HG02623 (cell line): ENCODE data around the gene XPNPEP1.

Experiments
- ATAC-seq: cut with Tn5 transposase; IDR thresholded peaks from one replicate; pipeline ENCODE4 v1.9.1; 2021; ENCODE audit warnings: moderate library complexity; ENCODE audit not compliant: unreplicated experiment

Gene XPNPEP1

GRCh38 chr10:109922976-109923921, at the start of gene XPNPEP1:
TSS of gene XPNPEP1 (minus strand) at chr10:109923511. CDS start at chr10:109923433, 78 bp downstream.
- peak; percentile 94 for ATAC-seq

- no peak for ATAC-seq
Observed at GRCh38 chr10:109972372-109973001, 49.2 kb upstream of the XPNPEP1 start.

- no peak for ATAC-seq
Observed at GRCh38 chr10:109971634-109972033, 48.3 kb upstream of the XPNPEP1 start.

- no peak for ATAC-seq
Observed at GRCh38 chr10:109969760-109970346, 46.5 kb upstream of the XPNPEP1 start.

- no peak for ATAC-seq
Observed at GRCh38 chr10:109968953-109969759, 45.8 kb upstream of the XPNPEP1 start.

- ATAC-seq, result no peak
Observed at GRCh38 chr10:109967739-109968088, 44.4 kb upstream of the XPNPEP1 start.

GRCh38 chr10:109966961-109967738, 43.8 kb upstream of the XPNPEP1 start:
- ATAC-seq, result no peak

- no peak for ATAC-seq
Observed at GRCh38 chr10:109964318-109964717, 41.0 kb upstream of the XPNPEP1 start.

GRCh38 chr10:109963439-109963838, 40.1 kb upstream of the XPNPEP1 start:
- no peak for ATAC-seq

- ATAC-seq, result no peak
Observed at GRCh38 chr10:109962247-109962646, 38.9 kb upstream of the XPNPEP1 start.

- ATAC-seq, result no peak
Observed at GRCh38 chr10:109961174-109962001, 38.1 kb upstream of the XPNPEP1 start.

GRCh38 chr10:109960682-109961081, 37.4 kb upstream of the XPNPEP1 start:
- ATAC-seq, result no peak

GRCh38 chr10:109959259-109960145, 36.2 kb upstream of the XPNPEP1 start:
- ATAC-seq, result no peak

- no peak for ATAC-seq
Observed at GRCh38 chr10:109958059-109958458, 34.7 kb upstream of the XPNPEP1 start.

- peak; percentile 94 for ATAC-seq
Observed at GRCh38 chr10:109957092-109957797, 33.9 kb upstream of the XPNPEP1 start.

GRCh38 chr10:109956454-109957091, 33.3 kb upstream of the XPNPEP1 start:
- ATAC-seq, result peak; percentile 67

- ATAC-seq, result no peak
Observed at GRCh38 chr10:109953766-109954165, 30.5 kb upstream of the XPNPEP1 start.
